H1 (cell line): ENCODE data around the gene MAGI1. TPM values are rescaled to one million over a fixed set of nuclear protein-coding genes. Genes with fewer than 3 reads are reported as not detected.

ENCODE experiments used
- CTCF ChIA-PET: fragments of 300-600 bp; sonication (Branson Sonifier 250); formaldehyde crosslinking; loops from one replicate; lab custom pipeline; 2021; ENCODE audit not compliant: partially characterized antibody; lab: Charles Lee
- POLR2A ChIA-PET: fragments of 300-600 bp; sonication (Branson Sonifier 250); formaldehyde crosslinking; loops from one replicate; lab custom pipeline; 2021; ENCODE audit warnings: inconsistent platforms; ENCODE audit not compliant: partially characterized antibody; lab: Charles Lee
- DNase-seq, 2 experiments: peaks; one replicate each; pipeline versions ENCODE4 v3.0.0 to v3.0.0-alpha.2; 2010 to 2022; ENCODE audit warnings: low spot score in 2 of 2, low read depth in 1 of 2, mixed read lengths in 1 of 2
- FAIRE-seq: peaks from 2 replicates; lab custom pipeline; 2011; peaks lifted over from hg19 to GRCh38; lab: Jason Lieb, UNC
- H2AFZ ChIP-seq: 2 replicates; pipeline ENCODE4 v1.8.1; 2012; ENCODE audit warnings: low read length, inconsistent platforms
- H2AK5ac ChIP-seq: 2 replicates; pipeline ENCODE4 v1.6.1; 2013; ENCODE audit warnings: low read depth, low read length
- H2BK120ac ChIP-seq: replicated peaks from 2 replicates; pipeline ENCODE3; 2013; ENCODE audit warnings: low read depth, low read length, inconsistent platforms
- H2BK12ac ChIP-seq: 2 replicates; pipeline ENCODE4 v1.6.1; 2013; ENCODE audit warnings: low read depth, low read length
- H2BK15ac ChIP-seq: 2 replicates; pipeline ENCODE4 v1.6.1; 2013; ENCODE audit warnings: low read length
- H2BK20ac ChIP-seq: 2 replicates; pipeline ENCODE4 v1.6.1; 2013; ENCODE audit warnings: low read length
- H2BK5ac ChIP-seq: 2 replicates; pipeline ENCODE4 v1.6.1; 2013; ENCODE audit warnings: low read depth, low read length
- H3K14ac ChIP-seq: 2 replicates; pipeline ENCODE4 v1.6.1; 2013; ENCODE audit warnings: inconsistent platforms; ENCODE audit not compliant: insufficient read length
- H3K18ac ChIP-seq: 2 replicates; pipeline ENCODE4 v1.6.1; 2013; ENCODE audit warnings: low read length; ENCODE audit errors: extremely low read depth
- H3K23ac ChIP-seq: 2 replicates; pipeline ENCODE4 v1.6.1; 2013; ENCODE audit warnings: inconsistent platforms; ENCODE audit not compliant: insufficient read length
- H3K23me2 ChIP-seq: 2 replicates; pipeline ENCODE4 v1.6.1; 2013; ENCODE audit warnings: low read depth, low read length
- H3K27ac ChIP-seq: 2 replicates; pipeline ENCODE4 v1.6.1; 2011; ENCODE audit warnings: low read depth, low read length, inconsistent platforms
- H3K27me3 ChIP-seq, 4 experiments: replicated peaks in 1 of 4; 1 replicate in 1 of 4; 2 replicates in 3 of 4; pipeline versions ENCODE4 v1.6.1 to v1.8.1; 2011 to 2013; ENCODE audit warnings: low read length in 3 of 4, mild to moderate bottlenecking in 3 of 4, inconsistent platforms in 2 of 4, mixed read lengths in 2 of 4, moderate library complexity in 1 of 4; ENCODE audit not compliant: control insufficient read depth in 3 of 4, insufficient read depth in 3 of 4; ENCODE audit errors: extremely low read depth in 1 of 4
- H3K36me3 ChIP-seq, 4 experiments: 2 replicates each; pipeline versions ENCODE4 v1.6.1 to v1.8.1; 2011 to 2013; ENCODE audit warnings: mild to moderate bottlenecking in 4 of 4, low read length in 3 of 4, moderate library complexity in 2 of 4, control low read depth in 1 of 4, inconsistent platforms in 1 of 4; ENCODE audit not compliant: insufficient read depth in 4 of 4, control insufficient read depth in 2 of 4
- H3K4ac ChIP-seq: replicated peaks from 2 replicates; pipeline ENCODE3; 2013; ENCODE audit warnings: low read length, low read depth, mixed read lengths, inconsistent platforms; ENCODE audit not compliant: insufficient read length
- H3K4me1 ChIP-seq, 4 experiments: replicated peaks in 1 of 4; 1 replicate in 1 of 4; 2 replicates in 3 of 4; pipeline versions ENCODE4 v1.6.1 to v1.8.1; 2011 to 2013; ENCODE audit warnings: low read length in 3 of 4, inconsistent platforms in 2 of 4, mixed read lengths in 1 of 4; ENCODE audit not compliant: insufficient read depth in 4 of 4, control insufficient read depth in 3 of 4
- H3K4me2 ChIP-seq, 2 experiments: 2 replicates each; pipeline versions ENCODE4 v1.6.1 to v1.8.1; 2011 to 2013; ENCODE audit warnings: low read depth in 2 of 2, low read length in 2 of 2, control low read depth in 1 of 2, inconsistent platforms in 1 of 2, mild to moderate bottlenecking in 1 of 2; ENCODE audit not compliant: insufficient read depth in 1 of 2
- H3K4me3 ChIP-seq, 4 experiments: fragments of 200-600, 300-600 bp in 1 of 4; sonication (generic), shearing (Covaris generic), sonication (Bioruptor Twin) in 1 of 4; 2 replicates each; pipeline versions ENCODE4 v1.5.1 to v1.8.1; 2011 to 2016; ENCODE audit warnings: low read length in 4 of 4, low read depth in 3 of 4, control low read depth in 2 of 4, inconsistent platforms in 2 of 4, mild to moderate bottlenecking in 2 of 4, mixed read lengths in 1 of 4, moderate library complexity in 1 of 4; ENCODE audit not compliant: insufficient read depth in 2 of 4; ENCODE audit errors: extremely low read depth in 1 of 4
- H3K56ac ChIP-seq: replicated peaks from 2 replicates; pipeline ENCODE3; 2013; ENCODE audit warnings: low read depth, mild to moderate bottlenecking, mixed read lengths, low read length, inconsistent platforms; ENCODE audit not compliant: insufficient read length
- H3K79me1 ChIP-seq: 2 replicates; pipeline ENCODE4 v1.6.1; 2013; ENCODE audit warnings: low read depth, low read length, control low read depth
- H3K79me2 ChIP-seq, 2 experiments: 2 replicates each; pipeline versions ENCODE4 v1.6.1 to v1.8.1; 2012 to 2013; ENCODE audit warnings: low read length in 2 of 2, mild to moderate bottlenecking in 2 of 2, inconsistent platforms in 1 of 2; ENCODE audit not compliant: insufficient read depth in 2 of 2, control insufficient read depth in 1 of 2
- H3K9ac ChIP-seq, 4 experiments: replicated peaks in 1 of 4; 1 replicate in 1 of 4; 2 replicates in 3 of 4; pipeline versions ENCODE4 v1.6.1 to v1.8.1; 2011 to 2013; ENCODE audit warnings: low read depth in 3 of 4, low read length in 3 of 4, control low read depth in 2 of 4, mild to moderate bottlenecking in 2 of 4, moderate library complexity in 2 of 4, inconsistent platforms in 1 of 4; ENCODE audit errors: extremely low read depth in 1 of 4
- H3K9me3 ChIP-seq, 2 experiments: 2 replicates each; pipeline versions ENCODE4 v1.6.1 to v1.8.1; 2012 to 2013; ENCODE audit warnings: mild to moderate bottlenecking in 2 of 2, moderate library complexity in 2 of 2, control low read depth in 1 of 2, inconsistent platforms in 1 of 2, low read depth in 1 of 2, low read length in 1 of 2, mixed read lengths in 1 of 2; ENCODE audit not compliant: insufficient read depth in 2 of 2
- H4K20me1 ChIP-seq, 2 experiments: replicated peaks in 1 of 2; 2 replicates each; pipeline versions ENCODE3 to v1.8.1; 2011 to 2013; ENCODE audit warnings: inconsistent platforms in 2 of 2, low read length in 2 of 2, mild to moderate bottlenecking in 1 of 2; ENCODE audit not compliant: insufficient read depth in 2 of 2, control insufficient read depth in 1 of 2
- H4K5ac ChIP-seq: 2 replicates; pipeline ENCODE4 v1.6.1; 2013; ENCODE audit warnings: low read length, low read depth, mixed read lengths, inconsistent platforms; ENCODE audit not compliant: insufficient read length
- H4K8ac ChIP-seq: 2 replicates; pipeline ENCODE4 v1.8.0; 2013; ENCODE audit warnings: mild to moderate bottlenecking, moderate library complexity, low read length, inconsistent platforms; ENCODE audit not compliant: insufficient read depth; ENCODE audit errors: extremely low read depth
- H4K91ac ChIP-seq: replicated peaks from 2 replicates; pipeline ENCODE3; 2013; ENCODE audit warnings: low read length, mixed read lengths, inconsistent platforms; ENCODE audit not compliant: insufficient read length
- BRCA1 ChIP-seq: IDR thresholded peaks from 2 replicates; pipeline ENCODE4 v1.6.1; 2012; ENCODE audit warnings: low read depth, low read length, improper control_type of control experiment
- CHD1 ChIP-seq: IDR thresholded peaks from 2 replicates; pipeline ENCODE4 v1.6.1; 2012; ENCODE audit warnings: low read depth, low read length, improper control_type of control experiment
- EGR1 ChIP-seq: IDR thresholded peaks from 2 replicates; pipeline ENCODE4 v1.6.1; 2011; ENCODE audit warnings: low read depth, low read length, borderline replicate concordance
- HDAC6 ChIP-seq: IDR thresholded peaks from one replicate; pipeline ENCODE4 v1.7.1; 2012; ENCODE audit warnings: low read depth, mild to moderate bottlenecking, inconsistent platforms, low read length, moderate library complexity
- JUN ChIP-seq: IDR thresholded peaks from 2 replicates; pipeline ENCODE4 v1.6.1; 2011; ENCODE audit warnings: low read depth, mild to moderate bottlenecking, improper control_type of control experiment, low read length
- KDM5A ChIP-seq: fragments of 200-600 bp; IDR thresholded peaks from 2 replicates; pipeline ENCODE4 v1.7.1; 2012; ENCODE audit warnings: mild to moderate bottlenecking, low read length, inconsistent platforms, mixed read lengths
- MAFK ChIP-seq: IDR thresholded peaks from 2 replicates; pipeline ENCODE4 v1.6.1; 2012; ENCODE audit warnings: low read depth, mild to moderate bottlenecking, improper control_type of control experiment, low read length
- MAX ChIP-seq: IDR thresholded peaks from 2 replicates; pipeline ENCODE4 v1.6.1; 2012; ENCODE audit warnings: inconsistent platforms
- NANOG ChIP-seq: IDR thresholded peaks from 2 replicates; pipeline ENCODE4 v1.6.1; 2011; ENCODE audit warnings: low read length, low read depth, mild to moderate bottlenecking, inconsistent platforms; ENCODE audit not compliant: insufficient read depth, poor library complexity, severe bottlenecking
- NRF1 ChIP-seq: IDR thresholded peaks from 2 replicates; pipeline ENCODE4 v1.6.1; 2011; ENCODE audit warnings: mild to moderate bottlenecking, low read depth, low read length, improper control_type of control experiment
- POLR2A ChIP-seq, 2 experiments: IDR thresholded peaks; 1 replicate in 1 of 2; 2 replicates in 1 of 2; pipeline ENCODE4 v1.6.1; 2011; ENCODE audit warnings: low read depth in 2 of 2, low read length in 2 of 2, mild to moderate bottlenecking in 2 of 2; ENCODE audit errors: control extremely low read depth in 1 of 2
- RBBP5 ChIP-seq: IDR thresholded peaks from 2 replicates; pipeline ENCODE4 v1.7.1; 2012; ENCODE audit warnings: low read depth, mild to moderate bottlenecking, inconsistent platforms, low read length, moderate library complexity, borderline replicate concordance
- SIN3A ChIP-seq, 2 experiments: IDR thresholded peaks in 1 of 2; conservative IDR thresholded peaks in 1 of 2; 2 replicates each; pipeline ENCODE4 v1.6.1; 2011 to 2012; ENCODE audit warnings: low read length in 2 of 2, improper control_type of control experiment in 1 of 2, low read depth in 1 of 2, mild to moderate bottlenecking in 1 of 2
- SRF ChIP-seq: IDR thresholded peaks from 2 replicates; pipeline ENCODE4 v1.6.1; 2011; ENCODE audit warnings: mild to moderate bottlenecking, low read depth, low read length, moderate library complexity
- TEAD4 ChIP-seq: IDR thresholded peaks from 2 replicates; pipeline ENCODE4 v1.6.1; 2012; ENCODE audit warnings: low read depth, low read length, inconsistent platforms, mixed read lengths
- WGBS, 2 experiments: shearing (Covaris generic) in 1 of 2; methylation state at CpG; one replicate each; pipeline versions ENCODE4 v1.1.6 to v1.1.7; 2013 to 2015; ENCODE audit warnings: low lambda C conversion rate in 2 of 2, mixed read lengths in 2 of 2, inconsistent platforms in 1 of 2, low coverage in 1 of 2, missing lambda C conversion rate in 1 of 2; ENCODE audit not compliant: insufficient replicate concordance in 2 of 2, insufficient coverage in 1 of 2, insufficient read length in 1 of 2; ENCODE audit errors: extremely low coverage in 1 of 2, missing lambda C conversion rate in 1 of 2; 5-methylcytosine and 5-hydroxymethylcytosine counted together
- polyA plus RNA-seq, 7 experiments: library from polyadenylated mRNA; depleted of rRNA in 3 of 7; stranded (reverse) in 5 of 7; unstranded in 2 of 7; fragments of >200 nt in 5 of 7; fragments of 200-250 nt in 2 of 7; gene quantifications; 1 replicate in 5 of 7; 2 replicates in 1 of 7; 4 replicates in 1 of 7; pipeline versions ENCODE4 v1.2.1 to v1.2.3, GENCODE V29; 2011 to 2013; ENCODE audit warnings: missing spikeins in 2 of 7, mixed read lengths in 2 of 7
- total RNA-seq: library from RNA; stranded (reverse); fragmentation: NEBNext Ultra II Directional; extraction: Animal tissue kit (Norgen Biotek cat#: 25700); gene quantifications from 2 replicates; pipeline ENCODE4 v1.2.1, GENCODE V29; 2021

MAGI1 gene
- total and polyA plus RNA-seq, 2 of the 8 experiments (the other 6 are each of a cell fraction or from before 2014, with no cell fraction given): 19.8 to 78.0 TPM

GRCh38 chr3:65472501-65472900, 566.2 kb downstream of the MAGI1 start:
- peaks cover 0 to 4% (median 0%) of the 10 kb centered on the region in 4 experiments; a peak in 2 of 7 replicates for H3K4me1 ChIP-seq
- 94% methylated on average over 3 of the region's 3 CpGs; no CpG with 5 or more reads in 1 of the 2 experiments for WGBS, 2 experiments
- no peak overlapping the region for H3K18ac ChIP-seq
- H3K23me2 ChIP-seq: no peaks in the 10 kb centered on the region
- H4K5ac ChIP-seq: no peak overlapping the region
- no peak overlapping the region for H3K9ac ChIP-seq
- no peaks in the 10 kb centered on the region; the same call in 1 of the 2 replicates for H3K79me1 ChIP-seq
- no peak overlapping the region for H3K4ac ChIP-seq
- CTCF ChIA-PET: no interaction called here
- H3K27me3 ChIP-seq: no peaks in the 10 kb centered on the region
- no peaks in the 10 kb centered on the region for H3K9me3 ChIP-seq
- no peak overlapping the region for H2BK5ac ChIP-seq
- H2BK20ac ChIP-seq: no peak overlapping the region
- no peak overlapping the region for H3K14ac ChIP-seq
- H2AFZ ChIP-seq: no peak overlapping the region
- H2BK15ac ChIP-seq: no peak overlapping the region
- no peak overlapping the region for H4K91ac ChIP-seq
- no peak overlapping the region for H3K23ac ChIP-seq
- no peak overlapping the region for H3K4me2 ChIP-seq
- H3K36me3 ChIP-seq: peaks cover 0 to 7% (median 3%) of the 10 kb centered on the region in 4 experiments; a peak in 3 of 8 replicates
- no peak overlapping the region for H3K4me3 ChIP-seq
- FAIRE-seq: no peak
- no peak overlapping the region for H3K27ac ChIP-seq
- POLR2A ChIA-PET: no interaction called here
- no peak overlapping the region for H4K8ac ChIP-seq
- no peak overlapping the region for H2AK5ac ChIP-seq
- H2BK120ac ChIP-seq: no peak overlapping the region
- DNase-seq: no peak
- peaks cover 0 to 8% of the 10 kb centered on the region in 2 experiments; a peak in 2 of 4 replicates for H3K79me2 ChIP-seq
- no peaks in the 10 kb centered on the region for H4K20me1 ChIP-seq
- no peak overlapping the region for H3K56ac ChIP-seq
- H2BK12ac ChIP-seq: no peak overlapping the region
- TF ChIP-seq SIN3A (conservative IDR thresholded peaks at IDR 0.05 in 1 of 2, IDR thresholded peaks at IDR 0.05 in 1 of 2; ENCODE audit: low read depth in 1 of 2, low read length in 2 of 2): no peak
- TF ChIP-seq HDAC6: no peak
- no peak for TF ChIP-seq MAX
- no peak for TF ChIP-seq KDM5A
- TF ChIP-seq BRCA1: no peak
- TF ChIP-seq RBBP5: no peak
- TF ChIP-seq MAFK: no peak
- no peak for TF ChIP-seq NRF1
- no peak for TF ChIP-seq JUN
- TF ChIP-seq SRF: no peak
- no peak for TF ChIP-seq NANOG
- TF ChIP-seq TEAD4: no peak
- TF ChIP-seq CHD1: no peak
- no peak for TF ChIP-seq POLR2A (IDR thresholded peaks at IDR 0.05; ENCODE audit: control extremely low read depth in 1 of 2, low read depth in 2 of 2, low read length in 2 of 2)
- no peak for TF ChIP-seq EGR1
